ENCODE data around the gene CFTR.
A peak's percentile ranks its signal among the peaks of the same experiment; 100 is the strongest.
"Not testable (repeated sequence)": the region's sequence is repeated elsewhere in the genome, so short reads cannot be mapped to it uniquely, and the experiment has no call there.

CFTR gene

DNA sequence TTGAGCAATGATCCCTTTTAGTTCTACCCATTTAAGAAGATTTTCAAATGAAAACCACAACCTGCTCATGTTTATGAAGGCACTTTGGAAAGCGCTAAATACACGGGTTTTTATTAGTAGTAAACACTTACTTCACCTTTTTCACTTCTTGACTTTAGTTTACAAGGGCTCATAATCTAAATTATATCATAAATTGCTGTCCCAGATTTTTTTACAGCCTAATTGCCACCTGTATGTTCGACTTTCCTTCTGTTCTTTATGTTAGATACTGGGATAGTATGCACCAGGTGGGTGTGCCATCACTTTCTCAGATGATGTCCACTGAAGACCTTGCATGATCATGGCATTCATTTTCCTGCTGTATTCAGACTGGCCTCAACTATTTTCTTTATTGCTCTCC, 22.5 kb downstream of the CFTR start:
- Histone ChIP-seq H3K9me2 (ENCODE audit: low read depth, low read length) (no peaks in the 10 kb centered on the region), H3K27me3 (ENCODE audit: insufficient read depth, low read length) (no peaks in the 10 kb centered on the region), H3K9ac (ENCODE audit: low read length) (no peak overlapping the region), H3K27ac (ENCODE audit: low read depth, low read length, poor library complexity, severe bottlenecking) (no peak overlapping the region), H2AFZ (ENCODE audit: low read length) (no peak overlapping the region), H4K20me1 (ENCODE audit: insufficient read depth, low read length) (no peaks in the 10 kb centered on the region), H3K79me2 (ENCODE audit: insufficient read depth, low read length) (no peaks in the 10 kb centered on the region), H3F3A (ENCODE audit: insufficient read depth, low read length) (no peaks in the 10 kb centered on the region), H3K4me3 (ENCODE audit: low read depth, low read length, poor library complexity, severe bottlenecking) (no peak overlapping the region), H3K4me1 (ENCODE audit: insufficient read depth, low read length, severe bottlenecking) (no peaks in the 10 kb centered on the region), H3K4me2 (ENCODE audit: low read length) (no peak overlapping the region), H3K36me3 (ENCODE audit: insufficient read depth, low read length) (no peaks in the 10 kb centered on the region), H3K9me3 (ENCODE audit: low read length) (no peaks in the 10 kb centered on the region)
- TF ChIP-seq EZH2 (IDR thresholded peaks at IDR 0.05; ENCODE audit: borderline replicate concordance, low read length), result no peak
- TF ChIP-seq, protein P1, sequence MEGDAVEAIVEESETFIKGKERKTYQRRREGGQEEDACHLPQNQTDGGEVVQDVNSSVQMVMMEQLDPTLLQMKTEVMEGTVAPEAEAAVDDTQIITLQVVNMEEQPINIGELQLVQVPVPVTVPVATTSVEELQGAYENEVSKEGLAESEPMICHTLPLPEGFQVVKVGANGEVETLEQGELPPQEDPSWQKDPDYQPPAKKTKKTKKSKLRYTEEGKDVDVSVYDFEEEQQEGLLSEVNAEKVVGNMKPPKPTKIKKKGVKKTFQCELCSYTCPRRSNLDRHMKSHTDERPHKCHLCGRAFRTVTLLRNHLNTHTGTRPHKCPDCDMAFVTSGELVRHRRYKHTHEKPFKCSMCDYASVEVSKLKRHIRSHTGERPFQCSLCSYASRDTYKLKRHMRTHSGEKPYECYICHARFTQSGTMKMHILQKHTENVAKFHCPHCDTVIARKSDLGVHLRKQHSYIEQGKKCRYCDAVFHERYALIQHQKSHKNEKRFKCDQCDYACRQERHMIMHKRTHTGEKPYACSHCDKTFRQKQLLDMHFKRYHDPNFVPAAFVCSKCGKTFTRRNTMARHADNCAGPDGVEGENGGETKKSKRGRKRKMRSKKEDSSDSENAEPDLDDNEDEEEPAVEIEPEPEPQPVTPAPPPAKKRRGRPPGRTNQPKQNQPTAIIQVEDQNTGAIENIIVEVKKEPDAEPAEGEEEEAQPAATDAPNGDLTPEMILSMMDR (IDR thresholded peaks at IDR 0.05; ENCODE audit: low read length), result no peak

DNA sequence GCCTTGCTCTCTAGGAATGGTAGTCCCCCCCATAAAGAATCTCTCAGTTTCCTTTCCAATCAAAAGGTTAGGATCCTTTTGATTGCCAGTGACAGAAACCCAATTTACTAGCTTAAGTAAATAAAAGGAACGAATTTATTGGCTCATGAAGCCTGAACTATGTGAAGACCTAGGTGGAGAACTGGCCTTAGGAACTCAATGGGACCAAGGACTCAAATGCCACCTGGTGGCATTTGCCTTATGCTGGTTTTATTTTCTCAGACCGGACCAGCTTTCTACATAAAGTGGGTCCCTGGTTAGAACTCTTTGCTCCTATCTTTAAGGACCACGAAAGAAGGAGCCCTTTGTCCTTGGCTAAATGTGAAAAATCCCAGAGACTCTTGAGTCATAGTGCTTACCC, 25.4 kb downstream of the CFTR start:
- Histone ChIP-seq H3K27ac (ENCODE audit: low read depth, low read length, poor library complexity, severe bottlenecking) (no peak overlapping the region), H3K4me1 (ENCODE audit: insufficient read depth, low read length, severe bottlenecking) (no peaks in the 10 kb centered on the region), H3K79me2 (ENCODE audit: insufficient read depth, low read length) (no peaks in the 10 kb centered on the region), H4K20me1 (ENCODE audit: insufficient read depth, low read length) (no peaks in the 10 kb centered on the region), H3K9ac (ENCODE audit: low read length) (no peak overlapping the region), H3K27me3 (ENCODE audit: insufficient read depth, low read length) (no peaks in the 10 kb centered on the region), H3K9me2 (ENCODE audit: low read depth, low read length) (no peaks in the 10 kb centered on the region), H3K36me3 (ENCODE audit: insufficient read depth, low read length) (no peaks in the 10 kb centered on the region), H3K4me3 (ENCODE audit: low read depth, low read length, poor library complexity, severe bottlenecking) (no peak overlapping the region), H3K9me3 (ENCODE audit: low read length) (no peaks in the 10 kb centered on the region), H2AFZ (ENCODE audit: low read length) (no peak overlapping the region), H3K4me2 (ENCODE audit: low read length) (no peak overlapping the region), H3F3A (ENCODE audit: insufficient read depth, low read length) (no peaks in the 10 kb centered on the region)
- TF ChIP-seq EZH2 (IDR thresholded peaks at IDR 0.05; ENCODE audit: borderline replicate concordance, low read length), result no peak
- TF ChIP-seq, protein P1 (IDR thresholded peaks at IDR 0.05; ENCODE audit: low read length), result peak; percentile 17; the same call in 1 of the 2 replicates

DNA sequence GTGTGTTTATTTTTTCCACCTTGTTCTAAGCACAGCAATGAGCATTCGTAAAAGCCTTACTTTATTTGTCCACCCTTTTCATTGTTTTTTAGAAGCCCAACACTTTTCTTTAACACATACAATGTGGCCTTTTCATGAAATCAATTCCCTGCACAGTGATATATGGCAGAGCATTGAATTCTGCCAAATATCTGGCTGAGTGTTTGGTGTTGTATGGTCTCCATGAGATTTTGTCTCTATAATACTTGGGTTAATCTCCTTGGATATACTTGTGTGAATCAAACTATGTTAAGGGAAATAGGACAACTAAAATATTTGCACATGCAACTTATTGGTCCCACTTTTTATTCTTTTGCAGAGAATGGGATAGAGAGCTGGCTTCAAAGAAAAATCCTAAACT, 28.9 kb downstream of the CFTR start:
- Histone ChIP-seq H3K79me2 (ENCODE audit: insufficient read depth, low read length) (no peaks in the 10 kb centered on the region), H3K36me3 (ENCODE audit: insufficient read depth, low read length) (no peaks in the 10 kb centered on the region), H3K9ac (ENCODE audit: low read length) (no peak overlapping the region), H3K27me3 (ENCODE audit: insufficient read depth, low read length) (no peaks in the 10 kb centered on the region), H3K27ac (ENCODE audit: low read depth, low read length, poor library complexity, severe bottlenecking) (no peak overlapping the region), H3K9me2 (ENCODE audit: low read depth, low read length) (no peaks in the 10 kb centered on the region), H3K4me1 (ENCODE audit: insufficient read depth, low read length, severe bottlenecking) (no peaks in the 10 kb centered on the region), H2AFZ (ENCODE audit: low read length) (no peak overlapping the region), H4K20me1 (ENCODE audit: insufficient read depth, low read length) (no peaks in the 10 kb centered on the region), H3K4me3 (ENCODE audit: low read depth, low read length, poor library complexity, severe bottlenecking) (no peak overlapping the region), H3K4me2 (ENCODE audit: low read length) (no peak overlapping the region), H3K9me3 (ENCODE audit: low read length) (no peaks in the 10 kb centered on the region), H3F3A (ENCODE audit: insufficient read depth, low read length) (no peaks in the 10 kb centered on the region)
- TF ChIP-seq EZH2 (IDR thresholded peaks at IDR 0.05; ENCODE audit: borderline replicate concordance, low read length), result no peak
- TF ChIP-seq, protein P1 (IDR thresholded peaks at IDR 0.05; ENCODE audit: low read length), result no peak

DNA sequence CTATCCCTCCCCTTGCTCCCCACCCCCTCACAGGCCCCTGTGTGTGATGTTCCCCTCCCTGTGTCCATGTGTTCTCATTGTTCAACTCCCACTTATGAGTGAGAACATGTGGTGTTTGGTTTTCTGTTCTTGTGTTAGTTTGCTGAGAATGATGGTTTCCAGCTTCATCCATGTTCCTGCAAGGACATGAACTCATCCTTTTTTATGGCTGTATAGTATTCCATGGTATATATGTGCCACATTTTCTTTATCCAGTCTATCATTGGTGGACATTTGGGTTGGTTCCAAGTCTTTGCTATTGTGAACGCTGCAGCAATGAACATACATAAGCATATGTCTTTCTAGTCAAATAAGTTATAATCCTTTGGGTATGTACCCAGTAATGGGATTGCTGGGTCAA, 37.4 kb downstream of the CFTR start:
- H3K27ac ChIP-seq (ENCODE audit: low read depth, low read length, poor library complexity, severe bottlenecking); H3K9ac ChIP-seq (ENCODE audit: low read length); H3K36me3 ChIP-seq (ENCODE audit: insufficient read depth, low read length); H2AFZ ChIP-seq (ENCODE audit: low read length); H3K27me3 ChIP-seq (ENCODE audit: insufficient read depth, low read length); H3K4me3 ChIP-seq (ENCODE audit: low read depth, low read length, poor library complexity, severe bottlenecking); H3K9me3 ChIP-seq (ENCODE audit: low read length); H3K4me2 ChIP-seq (ENCODE audit: low read length); H3K79me2 ChIP-seq (ENCODE audit: insufficient read depth, low read length); H3F3A ChIP-seq (ENCODE audit: insufficient read depth, low read length); H3K4me1 ChIP-seq (ENCODE audit: insufficient read depth, low read length, severe bottlenecking); H4K20me1 ChIP-seq (ENCODE audit: insufficient read depth, low read length); H3K9me2 ChIP-seq (ENCODE audit: low read depth, low read length): not testable (repeated sequence)

Data from OCI-LY1 (cell line).